HG03354 (cell line): Measurements from ENCODE around the gene RHOA.
A peak's percentile ranks its signal among the peaks of the same experiment; 100 is the strongest.

Experiments used
- ATAC-seq: cut with Tn5 transposase; IDR thresholded peaks from one replicate; pipeline ENCODE4 v1.9.1; 2021; ENCODE audit warnings: mild to moderate bottlenecking; ENCODE audit not compliant: unreplicated experiment, poor library complexity, severe bottlenecking

RHOA gene

DNA sequence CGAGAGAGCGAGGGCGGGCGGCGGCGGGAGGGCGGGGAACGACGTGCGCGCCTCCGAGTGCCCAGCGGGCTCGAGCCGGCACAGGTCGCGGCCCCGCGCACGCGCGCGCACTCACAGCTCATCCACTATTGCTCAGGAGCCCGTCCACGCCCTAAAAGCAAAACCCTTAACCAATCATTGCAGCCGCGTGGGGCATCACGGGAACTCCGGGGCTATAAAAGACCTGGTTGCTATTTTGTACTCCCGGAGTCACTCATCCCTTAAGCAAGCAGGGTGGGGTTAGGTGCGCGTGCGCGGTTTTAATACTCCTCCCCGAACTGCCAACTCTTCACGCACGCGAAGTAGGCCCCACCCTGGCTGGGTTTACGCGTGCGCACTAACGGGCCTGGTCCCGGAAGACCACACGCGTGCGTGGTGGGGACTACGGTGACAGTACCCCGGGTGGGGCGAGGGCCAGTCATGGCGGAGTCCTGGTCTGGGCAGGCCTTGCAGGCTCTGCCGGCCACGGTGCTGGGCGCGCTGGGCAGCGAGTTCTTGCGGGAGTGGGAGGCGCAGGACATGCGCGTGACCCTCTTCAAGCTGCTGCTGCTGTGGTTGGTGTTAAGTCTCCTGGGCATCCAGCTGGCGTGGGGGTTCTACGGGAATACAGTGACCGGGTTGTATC is at the start of gene RHOA, which contains the start of gene TCTA:
RHOA (minus strand) TSS at position 9 of the 664 bp plus-strand sequence. CDS start 36,387 bp downstream, outside the sequence.
TCTA (plus strand) TSS at position 456 of the 664 bp plus-strand sequence; CDS start at position 460, 4 bp downstream.
- peak; percentile 79 for ATAC-seq

DNA sequence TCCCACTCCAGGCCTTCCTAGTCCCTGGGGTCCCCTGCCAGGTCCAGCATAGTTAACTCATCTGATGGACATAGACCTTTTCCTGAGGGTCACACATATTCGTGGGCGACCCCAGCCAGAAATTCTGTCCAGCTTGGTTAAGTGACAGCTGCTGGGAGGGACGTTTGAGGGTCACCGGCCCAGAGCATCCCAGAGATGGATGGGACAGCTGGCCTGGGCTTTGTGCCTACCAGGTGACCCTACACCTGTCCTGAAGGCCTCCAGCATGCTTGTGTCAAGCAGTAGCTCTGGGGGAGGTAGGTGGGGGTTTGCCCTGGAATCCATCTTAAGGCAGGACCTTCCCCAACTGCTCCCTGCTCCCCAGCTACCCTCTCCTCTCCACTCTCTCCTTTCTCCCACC is 49.2 kb upstream of the RHOA start:
- ATAC-seq, result no peak

DNA sequence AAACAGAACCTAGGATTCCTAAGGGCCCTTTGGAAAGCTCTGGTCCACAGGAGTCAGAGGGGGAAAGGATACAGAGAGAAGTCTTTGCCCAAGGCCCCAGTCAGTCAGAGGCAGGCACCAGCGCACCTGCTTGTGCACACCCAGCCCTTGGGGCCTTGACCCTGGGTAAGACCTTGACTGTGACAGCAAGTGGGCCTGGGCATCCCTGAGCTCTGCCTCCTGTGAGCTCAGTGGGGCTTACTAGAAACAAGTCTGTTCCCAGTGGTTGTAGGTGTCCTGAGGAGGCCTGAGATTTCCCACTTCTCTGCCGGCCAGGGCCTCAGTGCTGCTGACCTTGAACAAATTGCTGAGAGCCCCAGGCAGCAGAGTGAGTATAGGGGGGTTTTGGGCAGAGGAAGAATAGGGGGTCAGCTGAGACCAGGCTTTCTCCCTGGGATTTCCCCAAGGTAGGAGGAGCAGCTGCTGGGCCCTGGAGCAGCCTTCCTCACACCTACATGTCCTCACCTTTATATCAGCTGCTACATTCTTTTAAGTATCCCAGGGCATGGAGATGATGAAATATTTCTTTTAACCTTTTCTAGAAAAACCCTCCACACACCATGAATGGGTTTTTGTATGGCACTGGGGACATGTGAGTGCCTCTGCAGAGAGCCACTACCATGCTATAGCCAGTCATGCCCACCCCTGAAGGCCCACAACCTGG is 48.6 kb upstream of the RHOA start:
- ATAC-seq, result no peak

DNA sequence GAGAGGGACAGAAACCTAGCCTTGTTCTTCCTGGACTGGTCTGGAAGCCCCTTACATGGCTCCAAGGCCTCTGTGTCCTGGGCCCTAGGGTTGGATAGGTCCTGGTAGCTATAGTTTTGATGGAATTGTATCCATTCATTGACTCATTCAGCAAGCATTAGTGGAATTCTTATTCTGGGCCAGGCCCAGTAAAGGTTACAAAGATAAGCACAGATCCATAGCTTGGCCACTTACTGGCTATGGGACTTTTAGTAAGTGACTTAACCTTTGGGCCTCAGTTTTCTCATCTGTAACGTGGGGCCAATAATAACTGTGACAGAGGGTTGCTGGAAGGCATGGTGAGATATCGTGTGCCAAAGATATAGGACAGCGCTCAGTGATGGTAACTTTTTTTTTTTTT is 44.7 kb upstream of the RHOA start:
- ATAC-seq, result no peak

DNA sequence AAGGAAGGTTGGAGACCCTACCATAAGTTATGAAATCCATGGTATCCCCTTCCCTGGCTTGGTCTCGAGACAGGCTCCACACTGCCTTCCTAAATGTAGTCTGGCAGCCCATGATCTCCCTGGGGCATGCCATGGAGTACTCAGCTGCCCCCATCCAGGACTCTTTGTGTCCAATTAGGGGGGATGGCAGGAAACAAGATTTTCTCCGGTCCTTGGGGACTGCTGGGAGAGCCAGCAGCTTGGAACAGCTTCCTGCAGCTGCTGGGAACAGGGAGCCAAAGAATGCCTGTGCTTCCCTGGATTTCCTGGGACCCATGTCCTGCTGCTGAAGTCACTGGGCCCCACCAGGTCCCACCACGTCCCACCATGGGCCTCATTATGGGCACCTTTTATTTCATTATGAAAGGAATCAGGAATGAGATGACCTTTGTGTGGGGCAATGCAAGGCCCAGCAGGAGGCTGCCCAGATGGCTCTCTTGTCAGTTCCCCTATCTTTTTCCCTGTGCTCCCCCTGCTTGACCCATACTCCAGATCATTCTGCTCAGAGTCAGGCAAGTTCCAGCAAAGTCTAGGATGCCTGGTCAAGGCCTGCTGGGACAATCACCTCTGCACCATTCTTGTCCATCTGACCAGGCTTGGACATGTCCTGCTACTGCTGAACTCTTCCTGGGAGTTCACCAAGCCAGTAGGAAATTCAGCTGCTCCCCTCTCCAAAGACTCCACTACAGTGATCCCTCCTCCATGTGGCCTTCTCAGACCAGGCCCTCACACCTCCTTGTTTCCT is 43.3 kb upstream of the RHOA start:
- no peak for ATAC-seq

DNA sequence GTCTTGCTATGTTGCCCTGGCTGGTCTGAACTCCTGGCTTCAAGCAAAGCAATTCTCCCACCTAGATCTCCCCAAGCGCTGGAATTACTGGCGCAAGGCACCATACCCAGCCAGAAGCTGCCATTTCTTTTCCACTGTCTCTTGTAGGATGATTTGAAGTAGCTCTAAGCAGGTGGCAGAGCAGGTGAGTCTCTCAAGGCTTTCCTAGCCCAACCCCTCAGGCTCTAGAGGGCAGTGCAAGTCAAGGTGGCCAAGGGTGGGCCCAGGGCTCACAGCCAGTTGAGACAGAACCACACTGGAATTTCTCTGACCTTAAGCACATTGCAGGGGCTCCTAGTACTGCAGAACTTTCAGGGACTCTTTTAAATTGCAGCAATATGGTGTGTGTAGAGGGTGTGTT is 42.7 kb upstream of the RHOA start:
- no peak for ATAC-seq

DNA sequence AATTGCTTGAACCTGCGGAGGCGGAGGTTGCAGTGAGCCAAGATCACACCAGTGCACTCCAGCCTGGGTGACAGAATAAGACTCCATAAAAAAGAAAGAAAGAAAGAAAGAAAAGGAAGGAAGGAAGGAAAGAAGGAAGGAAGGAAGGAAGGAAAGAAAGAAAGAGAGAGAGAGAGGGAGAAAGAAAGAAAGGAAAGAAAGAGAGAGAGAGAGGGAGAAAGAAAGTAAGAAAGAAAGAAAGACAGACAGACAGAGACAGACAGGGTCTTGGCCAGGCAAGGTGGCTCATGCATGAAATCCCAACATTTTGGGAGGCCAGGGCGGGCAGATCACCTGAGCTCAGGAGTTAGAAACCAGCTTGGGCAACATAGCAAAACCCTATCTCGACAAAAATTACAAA is 41.8 kb upstream of the RHOA start:
- ATAC-seq, result no peak

DNA sequence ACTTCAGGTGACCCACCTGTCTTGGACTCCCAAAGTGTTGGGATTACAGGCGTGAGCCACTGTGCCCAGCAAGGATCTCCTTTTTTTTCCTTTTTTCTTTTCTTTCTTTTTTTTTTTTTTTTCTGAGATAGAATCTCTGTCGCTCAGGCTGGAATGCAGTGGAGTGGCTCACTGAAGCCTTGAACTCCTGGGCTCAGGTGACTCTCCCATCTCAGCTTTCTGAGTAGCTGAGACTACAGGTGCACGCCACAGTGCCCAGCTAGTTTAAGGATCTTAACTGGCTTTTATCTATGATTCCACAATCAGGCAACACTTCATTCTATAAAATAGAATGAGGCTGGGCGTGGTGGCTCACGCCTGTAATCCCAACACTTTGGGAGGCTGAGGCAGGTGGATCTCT is 33.6 kb upstream of the RHOA start:
- ATAC-seq, result no peak

DNA sequence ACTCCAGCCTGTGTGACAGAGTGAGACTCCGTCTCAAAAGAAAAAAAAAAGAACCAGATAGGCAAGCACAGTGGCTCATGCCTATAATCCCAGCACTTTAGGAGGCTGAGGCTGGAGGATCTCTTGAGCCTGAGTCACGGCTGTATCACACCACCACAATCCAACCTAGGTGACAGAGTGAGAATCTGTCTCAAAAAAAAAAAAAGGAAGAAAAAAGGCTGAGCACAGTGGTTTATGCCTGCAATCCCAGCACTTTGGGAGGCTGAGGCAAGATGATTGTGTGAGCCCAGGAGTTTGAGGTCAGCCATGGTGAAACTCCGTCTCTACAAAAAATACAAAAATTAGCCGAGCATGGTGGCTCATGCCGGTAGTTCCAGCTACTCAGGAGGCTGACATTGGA is 23.0 kb upstream of the RHOA start:
- ATAC-seq, result no peak

DNA sequence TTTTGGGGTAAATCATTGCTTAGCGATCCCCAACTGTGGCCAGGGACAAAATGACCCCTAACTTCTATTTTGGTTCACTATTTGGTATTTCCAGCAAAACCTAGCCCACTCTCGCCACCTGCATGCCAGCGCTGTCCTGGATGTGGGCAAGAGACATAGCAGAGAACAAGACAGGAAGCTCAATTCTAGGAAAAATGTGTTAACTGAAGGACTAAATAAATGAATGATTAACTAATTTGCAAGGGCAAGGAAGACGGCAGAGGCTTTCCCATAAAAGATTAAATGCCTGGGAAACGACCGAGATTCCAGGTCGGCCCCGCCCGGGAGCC is 16.9 kb upstream of the RHOA start:
- ATAC-seq, result peak; percentile 4

DNA sequence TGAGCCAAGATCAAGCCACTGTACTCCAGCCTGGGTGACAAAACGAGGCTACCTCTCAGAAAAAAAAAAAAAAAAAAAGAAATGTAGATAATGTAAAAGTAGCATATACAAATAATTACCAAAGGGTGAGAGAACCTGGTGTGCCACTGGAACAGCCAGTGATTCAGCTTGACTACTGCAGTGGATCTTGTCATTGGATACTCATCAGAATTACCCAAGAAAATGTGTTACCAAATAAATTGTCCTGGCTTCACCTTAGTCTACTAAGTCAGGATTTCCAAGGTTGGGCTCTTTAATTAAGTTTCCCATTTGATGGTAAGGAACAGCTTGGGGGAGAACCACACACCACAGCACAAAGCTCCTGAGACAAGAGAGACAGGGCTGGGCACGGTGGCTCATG is 15.8 kb upstream of the RHOA start:
- no peak for ATAC-seq

DNA sequence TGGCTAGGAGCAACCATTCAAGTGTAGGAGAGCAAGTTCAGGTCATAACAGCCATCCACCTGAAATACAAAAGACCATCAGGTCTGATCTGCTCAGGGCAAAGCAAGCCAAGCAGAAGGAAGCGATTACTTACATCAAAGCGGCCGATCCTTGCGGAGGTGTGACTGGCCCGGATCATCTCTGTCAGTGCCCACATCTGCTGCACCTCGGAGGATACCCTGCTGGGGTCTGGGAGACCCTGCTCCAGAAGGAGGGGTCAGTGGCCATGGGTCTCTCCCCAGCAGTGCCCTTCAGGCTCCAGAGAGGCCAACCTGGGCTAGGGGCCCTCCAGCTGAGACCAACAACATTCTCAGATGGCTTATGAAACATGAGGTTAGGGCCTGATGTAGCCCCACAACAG is 13.0 kb upstream of the RHOA start:
- no peak for ATAC-seq

DNA sequence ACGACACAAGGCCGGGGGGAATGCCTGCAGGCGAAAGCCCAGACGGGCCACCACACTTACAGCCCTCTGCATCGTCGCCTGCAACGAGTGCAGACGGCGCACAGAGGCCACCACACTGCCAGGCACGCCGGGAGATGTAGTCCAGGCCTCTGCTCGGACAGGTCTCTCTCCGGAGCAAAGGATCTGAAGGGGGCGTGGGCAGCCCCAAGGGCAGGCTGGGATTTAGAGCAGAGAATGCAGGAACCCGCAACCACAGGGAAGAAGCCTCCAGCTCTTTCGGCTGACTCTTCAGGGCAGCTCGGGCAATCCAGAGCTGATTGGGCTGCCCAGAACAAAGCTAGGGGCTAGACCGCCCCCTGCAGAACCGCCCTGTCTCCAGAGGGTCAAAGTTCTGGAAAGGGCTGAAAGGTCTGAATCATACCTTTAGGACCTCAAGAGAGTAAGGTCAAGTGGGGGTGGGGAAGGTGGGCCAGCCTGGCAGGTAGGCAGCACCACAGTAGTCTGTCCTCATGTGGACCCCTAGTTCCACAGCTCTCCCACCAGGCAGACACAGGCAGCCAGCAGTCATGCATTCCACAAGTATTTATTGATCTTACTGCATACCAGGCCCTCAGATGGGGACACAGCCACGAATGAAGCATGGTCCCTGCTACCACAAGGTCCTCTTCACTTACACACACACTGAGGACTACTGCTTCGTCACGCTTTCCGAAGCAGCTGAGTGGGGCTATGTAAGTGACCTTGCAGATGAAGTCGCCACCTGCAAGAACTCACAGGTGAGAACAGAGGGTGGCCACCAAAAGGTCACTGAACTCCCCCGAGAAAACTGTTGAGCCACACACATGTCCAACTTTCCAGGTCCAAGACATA is 10.8 kb upstream of the RHOA start, which contains the start of gene AMT:
AMT (minus strand) TSS at position 95 of the 870 bp plus-strand sequence; CDS start at position 72, 23 bp downstream.
- no peak for ATAC-seq

DNA sequence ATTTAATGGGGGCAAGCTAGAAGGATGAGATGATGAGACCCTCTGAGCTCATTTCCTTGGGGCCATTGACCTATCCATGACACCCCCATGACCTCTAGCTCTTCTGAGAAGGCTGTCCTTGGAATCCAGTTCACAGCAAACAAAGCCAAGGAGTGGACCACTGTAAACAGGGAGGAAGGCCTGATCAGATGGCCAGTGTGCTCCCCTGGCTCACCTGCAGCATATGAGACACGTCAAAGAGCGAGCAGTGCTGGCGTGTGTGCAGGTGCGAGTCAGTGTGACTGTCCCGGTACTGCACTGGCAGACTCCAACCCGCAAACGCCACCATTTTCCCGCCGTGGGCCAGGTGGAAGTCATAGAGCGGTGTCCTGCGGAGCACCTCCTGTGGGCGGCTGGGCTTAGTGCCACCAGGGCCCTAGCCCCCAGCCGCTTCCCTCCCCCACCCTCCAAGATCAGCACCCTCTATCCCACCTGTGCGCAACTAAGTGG is 10.2 kb upstream of the RHOA start:
- no peak for ATAC-seq

DNA sequence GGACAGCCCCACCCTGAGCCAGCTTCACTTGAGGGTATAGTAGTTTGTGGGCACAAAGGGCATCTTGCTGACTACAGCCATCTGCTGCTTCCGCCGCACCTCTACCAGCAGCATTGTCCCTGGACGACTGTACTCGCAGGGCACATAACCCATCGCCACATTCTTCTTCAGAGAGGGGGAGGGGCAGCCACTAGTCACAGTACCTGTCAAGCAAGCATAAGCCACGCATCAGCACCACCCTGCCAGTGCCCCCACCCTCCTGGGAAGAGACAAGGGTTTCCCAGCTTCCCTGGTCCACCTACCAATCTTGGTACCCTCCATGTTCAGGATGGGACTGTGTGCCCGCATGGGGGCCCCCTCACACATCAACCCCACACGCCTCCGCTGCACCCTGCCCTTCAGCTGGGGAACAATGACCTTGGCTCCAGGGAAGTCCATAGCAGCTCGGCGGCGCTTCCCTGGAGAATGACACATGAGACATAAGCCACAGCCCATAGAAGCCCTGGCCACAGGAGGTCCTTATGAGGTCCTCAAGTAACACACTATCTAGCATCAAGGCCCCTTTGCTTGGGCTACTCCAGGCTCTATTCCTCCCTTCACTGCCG is 5.8 kb upstream of the RHOA start:
- no peak for ATAC-seq

DNA sequence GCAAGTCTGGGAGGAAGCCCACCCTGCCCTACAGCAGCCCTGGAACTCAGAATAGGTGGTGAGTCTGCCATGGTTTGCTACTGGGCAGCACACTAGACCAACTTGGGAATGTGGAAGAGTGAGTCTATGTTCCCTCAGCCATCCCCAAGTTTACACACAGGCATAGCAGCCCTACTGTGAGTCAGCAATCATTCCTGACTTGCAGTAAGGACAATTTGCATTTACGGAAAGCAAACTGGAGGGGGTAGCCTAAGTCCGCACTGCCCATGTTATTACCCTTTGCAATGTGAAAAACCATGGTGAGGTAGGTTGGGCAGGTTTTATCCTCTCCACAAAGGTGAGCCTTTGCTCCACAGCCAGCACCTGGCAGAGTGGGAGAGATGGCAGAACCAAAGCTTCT is 5.1 kb upstream of the RHOA start:
- no peak for ATAC-seq

DNA sequence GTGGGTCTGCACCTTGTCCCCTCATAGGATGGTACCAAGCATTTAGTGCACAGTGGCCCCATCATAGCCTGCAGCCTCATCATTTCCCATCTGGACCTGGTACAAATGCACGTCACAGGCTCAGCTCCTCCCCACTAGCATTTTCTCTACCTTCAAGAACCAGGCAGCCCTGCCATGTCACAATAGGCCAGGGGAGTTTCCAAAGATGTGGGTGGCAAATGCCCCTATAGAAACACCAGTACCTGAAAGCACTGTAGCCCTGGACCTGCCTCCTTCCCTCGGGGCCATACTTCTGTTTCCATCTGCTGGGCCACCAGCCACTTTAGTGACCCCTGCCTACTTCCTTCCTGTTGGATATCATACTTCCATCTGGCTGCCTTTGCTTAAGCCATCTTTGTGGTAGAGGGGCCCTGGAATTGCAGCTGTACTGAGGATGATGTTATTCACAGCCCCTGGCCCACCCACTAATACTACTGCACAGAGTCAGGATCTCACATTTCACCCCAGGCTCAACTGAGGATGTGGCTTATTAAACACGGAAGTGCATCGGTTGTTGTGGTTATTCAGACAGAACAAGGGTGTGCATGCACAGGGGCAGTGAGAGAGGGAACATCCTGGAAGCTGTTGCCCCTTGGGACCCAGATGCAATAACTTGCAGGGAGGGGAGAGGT is 4.3 kb upstream of the RHOA start:
- ATAC-seq, result peak; percentile 15

DNA sequence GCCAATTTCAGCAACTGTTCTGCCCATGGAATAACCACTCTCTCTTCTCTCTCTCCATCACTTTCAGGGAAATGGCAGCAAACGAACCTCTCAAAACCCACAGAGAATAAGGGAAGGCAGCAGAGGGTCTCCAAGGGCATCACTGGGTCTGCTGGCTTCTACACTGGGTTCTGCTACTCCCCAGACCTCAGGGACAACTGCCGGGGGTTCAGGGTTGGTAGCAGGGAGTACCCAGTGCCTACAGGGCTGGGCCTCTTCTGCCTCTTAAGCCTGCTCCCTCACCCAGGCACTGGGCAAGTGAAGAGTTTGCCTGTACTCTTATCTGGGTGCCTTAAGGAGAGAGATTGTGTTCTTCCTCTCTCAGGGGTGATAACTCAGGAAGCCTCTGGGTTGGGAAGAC is 3.0 kb upstream of the RHOA start:
- no peak for ATAC-seq

DNA sequence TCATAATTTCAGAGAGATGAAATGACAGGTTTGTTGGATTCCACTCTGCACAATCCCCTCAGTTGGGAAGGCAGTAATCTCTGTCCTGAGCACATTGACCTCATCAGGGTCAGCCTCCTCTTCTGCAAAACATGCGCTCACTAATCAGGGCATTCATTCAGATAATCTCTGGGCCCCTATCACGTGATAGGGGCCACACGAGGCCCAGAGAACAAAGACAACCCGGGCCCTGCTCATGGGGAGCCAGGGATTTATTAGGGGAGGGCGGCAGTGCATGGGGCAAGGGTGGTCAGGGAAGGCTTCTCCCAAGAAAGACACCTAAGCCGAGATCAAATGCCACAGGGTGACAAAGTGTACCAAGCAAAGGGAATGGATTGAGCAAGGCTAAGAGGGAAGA is 1.6 kb upstream of the RHOA start:
- no peak for ATAC-seq
